ENCODE measurements around the gene R3HDML.

DNA sequence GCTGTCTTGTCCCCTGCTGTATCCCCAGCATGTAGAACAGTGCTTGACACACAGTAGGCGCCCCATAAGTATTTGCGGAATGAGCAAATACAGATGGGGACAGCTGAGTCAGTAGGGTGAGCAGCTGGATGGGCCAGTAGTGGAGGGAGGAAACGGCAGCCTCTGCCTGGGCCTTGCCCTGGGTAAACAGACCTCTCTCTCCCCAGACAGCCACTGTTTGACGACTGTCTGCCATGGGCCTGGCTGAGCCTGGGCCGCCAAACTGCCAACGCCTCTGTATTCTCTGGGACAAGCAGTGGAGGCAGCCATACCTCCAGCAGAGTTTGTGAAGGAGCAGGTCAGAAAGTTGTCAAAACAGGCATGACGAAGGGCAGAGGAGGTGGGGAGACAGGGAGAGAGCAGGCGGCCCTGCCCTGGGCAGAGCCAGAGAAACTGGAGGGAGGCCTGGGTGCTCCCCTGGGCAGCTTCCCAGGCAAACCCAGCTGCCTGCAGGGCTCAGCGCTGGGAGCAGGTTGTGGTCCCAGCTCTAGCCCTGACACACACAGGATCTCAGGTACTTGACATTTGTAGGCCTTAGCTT lies 33.9 kb downstream of the R3HDML start:
- TF ChIP-seq, protein P1, sequence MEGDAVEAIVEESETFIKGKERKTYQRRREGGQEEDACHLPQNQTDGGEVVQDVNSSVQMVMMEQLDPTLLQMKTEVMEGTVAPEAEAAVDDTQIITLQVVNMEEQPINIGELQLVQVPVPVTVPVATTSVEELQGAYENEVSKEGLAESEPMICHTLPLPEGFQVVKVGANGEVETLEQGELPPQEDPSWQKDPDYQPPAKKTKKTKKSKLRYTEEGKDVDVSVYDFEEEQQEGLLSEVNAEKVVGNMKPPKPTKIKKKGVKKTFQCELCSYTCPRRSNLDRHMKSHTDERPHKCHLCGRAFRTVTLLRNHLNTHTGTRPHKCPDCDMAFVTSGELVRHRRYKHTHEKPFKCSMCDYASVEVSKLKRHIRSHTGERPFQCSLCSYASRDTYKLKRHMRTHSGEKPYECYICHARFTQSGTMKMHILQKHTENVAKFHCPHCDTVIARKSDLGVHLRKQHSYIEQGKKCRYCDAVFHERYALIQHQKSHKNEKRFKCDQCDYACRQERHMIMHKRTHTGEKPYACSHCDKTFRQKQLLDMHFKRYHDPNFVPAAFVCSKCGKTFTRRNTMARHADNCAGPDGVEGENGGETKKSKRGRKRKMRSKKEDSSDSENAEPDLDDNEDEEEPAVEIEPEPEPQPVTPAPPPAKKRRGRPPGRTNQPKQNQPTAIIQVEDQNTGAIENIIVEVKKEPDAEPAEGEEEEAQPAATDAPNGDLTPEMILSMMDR (IDR thresholded peaks at IDR 0.05; ENCODE audit: borderline replicate concordance, extremely low read depth, low read length, poor library complexity, severe bottlenecking): no peak
- no peak for TF ChIP-seq EZH2 (IDR thresholded peaks at IDR 0.05; ENCODE audit: borderline replicate concordance, low read depth, low read length, severe bottlenecking)

Data from DND-41 (cell line).